WERI-Rb-1 (cell line): ENCODE data around the gene CD300LB.

Experiments
- DNase-seq: peaks from one replicate; pipeline ENCODE4 v3.0.0-alpha.2; 2020
- H3K27ac ChIP-seq: fragments of 250-450 bp; sonication (Bioruptor Pico); 2 replicates; pipeline ENCODE4 v1.5.1; 2020; ENCODE audit warnings: mild to moderate bottlenecking, moderate library complexity
- H3K27me3 ChIP-seq: fragments of 250-450 bp; sonication (Bioruptor Pico); 2 replicates; pipeline ENCODE4 v1.5.1; 2021; ENCODE audit warnings: mild to moderate bottlenecking, low read depth, moderate library complexity; ENCODE audit not compliant: insufficient read depth, severe bottlenecking
- H3K36me3 ChIP-seq: fragments of 250-450 bp; sonication (Bioruptor Pico); 2 replicates; pipeline ENCODE4 v1.5.1; 2020; ENCODE audit warnings: mild to moderate bottlenecking, moderate library complexity
- H3K4me3 ChIP-seq: 2 replicates; pipeline ENCODE4 v1.5.1; 2011; ENCODE audit warnings: low read depth, mild to moderate bottlenecking, control low read depth, low read length
- H3K9me3 ChIP-seq: fragments of 250-450 bp; sonication (Bioruptor Pico); 2 replicates; pipeline ENCODE4 v1.5.1; 2021; ENCODE audit warnings: mild to moderate bottlenecking, moderate library complexity; ENCODE audit not compliant: severe bottlenecking
- CTCF ChIP-seq: IDR thresholded peaks from 2 replicates; pipeline ENCODE4 v1.5.1; 2011; ENCODE audit warnings: low read depth, mild to moderate bottlenecking, control low read depth, inconsistent platforms, low read length

CD300LB gene

GRCh38 chr17:74515941-74516340 lies 15.3 kb downstream of the CD300LB start:
- Histone ChIP-seq H3K27me3 (peaks cover 85% of the 10 kb centered on the region), H3K36me3 (no peaks in the 10 kb centered on the region), H3K27ac (no peak overlapping the region), H3K9me3 (peaks cover 33% of the 10 kb centered on the region), H3K4me3 (no peak overlapping the region)
- no peak for DNase-seq
- no peak for TF ChIP-seq CTCF

GRCh38 chr17:74514632-74515334 lies 16.5 kb downstream of the CD300LB start:
- Histone ChIP-seq H3K27me3 (peaks cover 77% of the 10 kb centered on the region), H3K4me3 (no peak overlapping the region), H3K9me3 (peaks cover 28% of the 10 kb centered on the region), H3K27ac (no peak overlapping the region), H3K36me3 (no peaks in the 10 kb centered on the region)
- TF ChIP-seq CTCF: no peak
- DNase-seq: no peak

- TF ChIP-seq CTCF: no peak
- no peak overlapping the region for H3K27ac ChIP-seq
- no peak overlapping the region for H3K4me3 ChIP-seq
- peaks cover 26% of the 10 kb centered on the region for H3K9me3 ChIP-seq
- H3K27me3 ChIP-seq: peaks cover 74% of the 10 kb centered on the region
- no peaks in the 10 kb centered on the region for H3K36me3 ChIP-seq
- DNase-seq: peak; percentile 28
These were observed 17.2 kb downstream of the CD300LB start for GRCh38 chr17:74513987-74514631.

- H3K36me3 ChIP-seq: no peaks in the 10 kb centered on the region
- TF ChIP-seq CTCF: no peak
- no peak overlapping the region for H3K27ac ChIP-seq
- DNase-seq: no peak
- peaks cover 17% of the 10 kb centered on the region for H3K9me3 ChIP-seq
- no peak overlapping the region for H3K4me3 ChIP-seq
- H3K27me3 ChIP-seq: peaks cover 64% of the 10 kb centered on the region
These were observed 18.6 kb downstream of the CD300LB start for GRCh38 chr17:74512624-74513091.

GRCh38 chr17:74512036-74512435 lies 19.2 kb downstream of the CD300LB start:
- no peak overlapping the region for H3K4me3 ChIP-seq
- TF ChIP-seq CTCF: no peak
- no peak overlapping the region for H3K27ac ChIP-seq
- H3K9me3 ChIP-seq: peaks cover 17% of the 10 kb centered on the region
- H3K27me3 ChIP-seq: peaks cover 62% of the 10 kb centered on the region
- no peaks in the 10 kb centered on the region for H3K36me3 ChIP-seq
- DNase-seq: no peak
